Activated B cell treated with CpG ODN at 0.5 μM for 24 hours (primary cell): ENCODE data around the gene SNPH. TPM values are rescaled to one million over a fixed set of nuclear protein-coding genes. Genes with fewer than 3 reads are reported as not detected.

Experiments used
- ATAC-seq: fragments of 200-7000 bp; cut with Tn5 transposase; one replicate; pipeline ENCODE4 v1.10.0; 2021; ENCODE audit warnings: low read depth, mild to moderate bottlenecking, moderate library complexity
- CTCF ChIA-PET: fragments of 350-600 bp; sonication (Branson Sonifier 250); formaldehyde crosslinking; loops from one replicate; lab custom pipeline; 2021; ENCODE audit warnings: antibody characterized with exemption; lab: Charles Lee
- POLR2A ChIA-PET: fragments of 350-600 bp; sonication (Branson Sonifier 250); formaldehyde crosslinking; loops from one replicate; lab custom pipeline; 2021; ENCODE audit warnings: antibody characterized with exemption; lab: Charles Lee
- DNase-seq: peaks from one replicate; pipeline ENCODE4 v3.0.0; 2022
- H3K27ac Mint-ChIP-seq: one replicate; pipeline ENCODE4 v1.8.0; 2020; ENCODE audit warnings: mixed read lengths
- H3K27me3 Mint-ChIP-seq: one replicate; pipeline ENCODE4 v1.8.0; 2021; ENCODE audit warnings: mixed read lengths
- H3K36me3 Mint-ChIP-seq: one replicate; pipeline ENCODE4 v1.8.0; 2021; ENCODE audit warnings: low read depth, mixed read lengths
- H3K4me1 Mint-ChIP-seq: one replicate; pipeline ENCODE4 v1.8.0; 2021; ENCODE audit warnings: mixed read lengths
- H3K4me3 Mint-ChIP-seq: one replicate; pipeline ENCODE4 v1.8.0; 2020; ENCODE audit warnings: mild to moderate bottlenecking, mixed read lengths
- H3K9me3 Mint-ChIP-seq: one replicate; pipeline ENCODE4 v1.8.0; 2020; ENCODE audit warnings: mixed read lengths
- intact Hi-C: fragments of 100-400 bp; cut with micrococcal nuclease; formaldehyde crosslinking; loops from one replicate; pipeline ENCODE4 v1.15.1; 2024
- total RNA-seq: library from RNA; stranded (reverse); gene quantifications from 2 replicates; pipeline ENCODE4 v1.2.3, GENCODE V29; 2022
- TF ChIP-seq, protein P1 (sequence below): fragments of 200-600 bp; IDR thresholded peaks from one replicate; pipeline ENCODE4 v1.8.0; 2022; ENCODE audit warnings: antibody characterized with exemption, mild to moderate bottlenecking

SNPH gene
- total RNA-seq, 1 donor from 2014 or later: 0.86 TPM

DNA sequence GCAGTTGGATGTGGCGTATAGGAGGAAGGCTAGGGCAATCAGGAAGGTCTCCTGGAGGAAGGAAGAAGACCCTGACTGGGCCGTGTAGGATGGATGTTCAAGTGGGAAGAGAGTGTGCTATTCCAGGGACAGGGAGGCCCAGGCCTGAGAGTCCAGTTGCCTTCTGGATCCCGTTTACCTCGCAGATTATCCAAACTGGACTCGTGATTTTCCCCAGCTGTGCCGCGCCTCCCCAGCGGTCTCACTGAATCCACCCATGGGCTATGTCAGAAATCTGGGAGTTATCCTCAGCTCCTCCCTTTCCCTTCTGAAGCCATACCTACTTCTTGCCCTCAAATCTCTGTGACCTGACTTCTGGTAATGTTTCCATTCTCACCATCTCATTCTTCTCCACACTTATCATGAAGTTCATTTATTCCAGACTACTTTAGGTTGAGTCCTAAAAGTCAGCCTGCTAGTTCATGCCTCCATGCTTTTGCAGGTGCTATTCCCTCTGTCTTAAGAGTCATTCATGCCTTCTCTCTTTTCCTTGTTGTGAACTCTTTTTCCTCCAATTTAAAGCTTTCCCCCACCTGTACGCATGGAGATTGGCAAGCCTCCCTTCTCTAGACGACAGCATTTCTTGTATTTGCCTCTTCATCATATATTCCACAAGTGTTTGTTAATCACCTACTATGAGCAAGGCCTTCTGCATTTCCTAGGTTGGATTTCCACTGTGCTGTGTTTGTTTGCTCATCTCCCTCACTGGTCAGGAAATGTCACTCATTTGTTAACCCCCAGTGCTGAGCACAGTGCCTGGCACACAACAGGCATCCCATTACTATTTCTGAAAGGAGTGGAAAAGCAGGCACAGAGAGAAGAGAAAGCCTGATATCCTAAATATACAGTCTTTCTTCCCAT is 60.2 kb downstream of the SNPH start:
- Mint-ChIP-seq H3K4me3 (no peak overlapping the region), H3K27me3 (no peaks in the 10 kb centered on the region), H3K27ac (no peak overlapping the region), H3K4me1 (peaks cover 47% of the 10 kb centered on the region), H3K9me3 (no peaks in the 10 kb centered on the region), H3K36me3 (peaks cover 14% of the 10 kb centered on the region)
- ChIA-PET POLR2A (interaction anchor here (0.8 to 1.9 kb wide), 6 partner anchors 10 to 141 kb away, joined by 3 to 19 read pairs (median 4); partner anchors contain the start of genes FKBP1A and NSFL1C), CTCF (interaction anchor here (1.0 kb wide), 2 partner anchors 13 to 141 kb away, joined by 3 to 5 read pairs; partner anchors contain the start of gene NSFL1C)
- TF ChIP-seq, protein P1, sequence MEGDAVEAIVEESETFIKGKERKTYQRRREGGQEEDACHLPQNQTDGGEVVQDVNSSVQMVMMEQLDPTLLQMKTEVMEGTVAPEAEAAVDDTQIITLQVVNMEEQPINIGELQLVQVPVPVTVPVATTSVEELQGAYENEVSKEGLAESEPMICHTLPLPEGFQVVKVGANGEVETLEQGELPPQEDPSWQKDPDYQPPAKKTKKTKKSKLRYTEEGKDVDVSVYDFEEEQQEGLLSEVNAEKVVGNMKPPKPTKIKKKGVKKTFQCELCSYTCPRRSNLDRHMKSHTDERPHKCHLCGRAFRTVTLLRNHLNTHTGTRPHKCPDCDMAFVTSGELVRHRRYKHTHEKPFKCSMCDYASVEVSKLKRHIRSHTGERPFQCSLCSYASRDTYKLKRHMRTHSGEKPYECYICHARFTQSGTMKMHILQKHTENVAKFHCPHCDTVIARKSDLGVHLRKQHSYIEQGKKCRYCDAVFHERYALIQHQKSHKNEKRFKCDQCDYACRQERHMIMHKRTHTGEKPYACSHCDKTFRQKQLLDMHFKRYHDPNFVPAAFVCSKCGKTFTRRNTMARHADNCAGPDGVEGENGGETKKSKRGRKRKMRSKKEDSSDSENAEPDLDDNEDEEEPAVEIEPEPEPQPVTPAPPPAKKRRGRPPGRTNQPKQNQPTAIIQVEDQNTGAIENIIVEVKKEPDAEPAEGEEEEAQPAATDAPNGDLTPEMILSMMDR: no peak
- DNase-seq (no peak), ATAC-seq (no peak)
- intact Hi-C loops: loop anchor here (10.0 kb wide), 1 partner anchor 1149 kb away; the partner anchor contains the start of gene SNRPB

DNA sequence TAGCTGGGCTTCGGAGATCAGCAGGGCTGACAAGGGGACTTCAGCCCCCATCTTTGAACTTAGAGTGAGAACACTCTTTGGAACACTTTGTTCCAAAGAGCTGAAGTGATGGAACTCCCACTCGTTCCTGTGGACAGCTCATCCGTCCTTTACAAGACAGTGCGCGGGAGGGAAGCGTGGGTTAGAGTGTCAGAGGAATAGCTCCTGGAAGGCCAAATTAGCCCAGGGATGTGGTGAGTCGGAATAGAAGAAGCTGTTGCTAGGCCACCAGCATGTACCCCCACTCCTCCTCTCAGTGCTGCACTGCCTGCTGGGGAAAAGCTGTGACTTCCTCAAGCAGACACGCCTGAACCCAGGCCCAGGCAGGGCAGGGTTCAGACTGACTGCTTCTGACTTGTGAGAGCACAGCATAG is 61.2 kb downstream of the SNPH start:
- intact Hi-C loops: loop anchor here (10.0 kb wide), 1 partner anchor 1148 kb away; the partner anchor contains the start of gene SNRPB

DNA sequence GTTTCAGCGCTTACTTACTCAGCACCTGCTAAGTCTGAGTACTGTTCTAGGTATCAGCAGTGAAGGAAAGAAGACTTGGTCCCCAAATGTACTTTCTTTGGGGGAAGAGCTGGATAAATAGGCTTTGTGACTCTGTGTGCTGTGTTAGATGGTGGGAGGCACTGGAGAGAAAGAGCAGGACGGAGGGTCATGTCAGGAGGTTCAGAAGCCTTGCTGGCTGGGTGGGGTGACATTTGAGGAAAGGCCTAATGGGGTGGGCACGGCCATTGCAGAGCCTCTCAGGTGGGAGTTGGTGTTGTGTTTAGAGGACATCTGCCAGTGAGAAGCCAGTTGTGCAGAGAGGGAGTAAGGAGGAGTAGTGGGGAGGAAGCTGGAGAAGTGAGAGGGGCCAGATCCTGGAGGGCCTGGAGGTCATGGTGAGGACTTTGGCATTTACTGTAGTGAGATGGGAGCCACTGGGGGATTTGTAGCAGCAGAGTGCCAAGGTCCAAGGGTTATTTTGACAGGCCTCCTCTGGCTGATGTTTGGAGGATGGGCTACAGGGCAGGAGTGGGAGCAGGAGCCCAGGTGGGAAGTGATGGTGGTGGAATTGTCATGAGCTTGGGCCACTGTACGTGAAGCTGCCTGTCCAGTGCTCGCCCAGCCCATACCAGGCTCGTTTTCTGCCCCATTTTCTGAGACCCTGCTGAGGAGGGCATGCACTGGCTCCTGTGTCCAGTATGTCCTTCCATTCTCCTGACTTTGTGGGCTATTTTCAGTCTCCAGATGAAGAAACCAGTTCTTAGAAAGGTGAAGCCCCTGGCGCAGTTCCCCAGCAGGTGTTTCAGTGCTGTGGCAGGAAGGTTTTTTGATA is 62.0 kb downstream of the SNPH start:
- TF ChIP-seq, protein P1: no peak
- DNase-seq: peak; percentile 7
- Mint-ChIP-seq H3K27me3 (no peaks in the 10 kb centered on the region), H3K36me3 (peaks cover 28% of the 10 kb centered on the region), H3K4me3 (no peak overlapping the region), H3K4me1 (peaks cover 52% of the 10 kb centered on the region), H3K27ac (peak overlapping the region; percentile 61), H3K9me3 (no peaks in the 10 kb centered on the region)
- no peak for ATAC-seq
- CTCF ChIA-PET: interaction anchor here (1.2 kb wide), 1 partner anchor 176 kb away, joined by 4 read pairs; no protein-coding TSS in a partner anchor
- intact Hi-C loops: loop anchor here (10.0 kb wide), 1 partner anchor 1147 kb away; the partner anchor contains the start of gene SNRPB
- POLR2A ChIA-PET: interaction anchor here (1.1 kb wide), 1 partner anchor 107 kb away, joined by 3 read pairs; no protein-coding TSS in a partner anchor

More for the DNA sequence above, 61.2 kb downstream of the SNPH start:
- Mint-ChIP-seq H3K4me1 (peaks cover 52% of the 10 kb centered on the region), H3K4me3 (no peak overlapping the region), H3K9me3 (no peaks in the 10 kb centered on the region), H3K27ac (peak overlapping the region; percentile 46), H3K36me3 (peaks cover 20% of the 10 kb centered on the region), H3K27me3 (no peaks in the 10 kb centered on the region)
- POLR2A ChIA-PET: interaction anchor here (1.1 kb wide), 1 partner anchor 108 kb away, joined by 3 read pairs; no protein-coding TSS in a partner anchor
- CTCF ChIA-PET: interaction anchor here (1.2 kb wide), 1 partner anchor 176 kb away, joined by 4 read pairs; no protein-coding TSS in a partner anchor
- DNase-seq (peak; percentile 4), ATAC-seq (no peak)
- TF ChIP-seq, protein P1: no peak

DNA sequence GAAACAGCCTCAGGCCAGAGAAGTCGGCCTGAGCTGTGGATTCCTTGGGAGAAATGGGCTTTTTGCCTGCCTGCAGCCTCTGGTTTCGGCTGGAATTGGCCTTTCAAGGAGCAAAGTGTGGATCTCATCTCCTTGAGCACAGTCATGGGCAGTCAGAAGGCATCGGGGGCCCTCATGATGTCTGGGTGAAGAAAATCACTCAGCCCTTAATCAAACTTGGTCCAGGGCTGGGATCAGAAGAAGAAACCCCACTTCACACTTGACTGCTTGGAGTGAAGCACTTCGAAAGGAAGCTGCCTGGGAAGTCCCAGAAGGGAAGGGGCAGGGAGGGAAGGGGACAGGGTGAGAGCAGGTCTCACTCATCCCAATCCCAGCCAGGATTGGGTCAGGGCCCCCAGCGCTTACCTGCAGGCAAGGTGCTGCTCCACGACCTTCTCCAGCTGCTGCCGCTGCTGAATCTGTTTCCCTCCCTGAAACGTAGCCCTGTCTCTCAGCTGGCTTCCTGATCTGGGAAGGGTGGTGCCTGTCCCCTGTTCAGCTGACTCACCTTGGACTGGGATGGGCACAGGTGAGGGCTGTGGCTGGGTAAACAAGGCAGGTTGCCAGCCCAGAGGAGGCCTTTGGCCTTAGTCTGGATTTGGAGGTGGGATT is 62.7 kb downstream of the SNPH start, which contains the start of gene SDCBP2:
TSS of gene SDCBP2 (minus strand) at position 460 of the 651 bp plus-strand sequence. CDS start 8,723 bp downstream, outside the sequence.
- no peaks in the 10 kb centered on the region for H3K9me3 Mint-ChIP-seq
- H3K4me1 Mint-ChIP-seq: peaks cover 50% of the 10 kb centered on the region
- TF ChIP-seq, protein P1: no peak
- intact Hi-C loops: loop anchor here (10.0 kb wide), 1 partner anchor 1146 kb away; the partner anchor contains the start of gene SNRPB
- peak within 1 kb of the TSS; percentile 88 for H3K27ac Mint-ChIP-seq
- POLR2A ChIA-PET: interaction anchor here (1.1 kb wide), 1 partner anchor 63 kb away, joined by 5 read pairs; no protein-coding TSS in a partner anchor
- ATAC-seq (no peak), DNase-seq (peak; percentile 13)
- peak within 1 kb of the TSS; percentile 36 for H3K4me3 Mint-ChIP-seq
- no peaks in the 10 kb centered on the region for H3K27me3 Mint-ChIP-seq
- H3K36me3 Mint-ChIP-seq: peaks cover 35% of the 10 kb centered on the region
- CTCF ChIA-PET: interaction anchor here (1.9 kb wide), 1 partner anchor 175 kb away, joined by 4 read pairs; no protein-coding TSS in a partner anchor
